ENCODE data around the gene ABHD16A. TPM values are rescaled to one million over a fixed set of nuclear protein-coding genes. Genes with fewer than 3 reads are reported as not detected.

The ABHD16A gene
- total and polyA plus RNA-seq, 2 of the 13 experiments (the other 11 are each of a cell fraction or from before 2014, with no cell fraction given) = 43.5 to 45.4 TPM

- no peak for TF ChIP-seq ZNF710 (CRISPR knock-in tag; IDR thresholded peaks at IDR 0.05; ENCODE audit: borderline replicate concordance)
- peak; percentile 42; the same call in 1 of the 2 replicates for TF ChIP-seq TFDP1 (CRISPR knock-in tag; IDR thresholded peaks at IDR 0.05; ENCODE audit: borderline replicate concordance)
- TF ChIP-seq TFAP4 (IDR thresholded peaks at IDR 0.05; ENCODE audit: borderline replicate concordance, low read depth) = peak; percentile 38; the same call in 1 of the 2 replicates
- no peak for TF ChIP-seq LCORL (IDR thresholded peaks at IDR 0.05)
- peak; percentile 71; the same call in 1 of the 2 replicates for TF ChIP-seq LCORL (CRISPR knock-in tag; IDR thresholded peaks at IDR 0.05)
- TF ChIP-seq YEATS4 (CRISPR knock-in tag; IDR thresholded peaks at IDR 0.05; ENCODE audit: borderline replicate concordance) = no peak; the same call in 1 of the 2 replicates
- TF ChIP-seq, protein P1, sequence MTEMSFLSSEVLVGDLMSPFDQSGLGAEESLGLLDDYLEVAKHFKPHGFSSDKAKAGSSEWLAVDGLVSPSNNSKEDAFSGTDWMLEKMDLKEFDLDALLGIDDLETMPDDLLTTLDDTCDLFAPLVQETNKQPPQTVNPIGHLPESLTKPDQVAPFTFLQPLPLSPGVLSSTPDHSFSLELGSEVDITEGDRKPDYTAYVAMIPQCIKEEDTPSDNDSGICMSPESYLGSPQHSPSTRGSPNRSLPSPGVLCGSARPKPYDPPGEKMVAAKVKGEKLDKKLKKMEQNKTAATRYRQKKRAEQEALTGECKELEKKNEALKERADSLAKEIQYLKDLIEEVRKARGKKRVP (CRISPR knock-in tag; IDR thresholded peaks at IDR 0.05) = peak in 1 of 2 experiments; percentile 71; a peak in 2 of 4 replicates
- no peak; the same call in 1 of the 2 replicates for TF ChIP-seq CBFB (CRISPR knock-in tag; IDR thresholded peaks at IDR 0.05)
- TF ChIP-seq NFE2 (CRISPR knock-in tag; IDR thresholded peaks at IDR 0.05) = no peak
- TF ChIP-seq POLR2AphosphoS2 (IDR thresholded peaks at IDR 0.05; ENCODE audit: low read depth, low read length) = peak; percentile 79; the same call in 1 of the 2 replicates
- peak; percentile 53 for TF ChIP-seq ZNF335 (CRISPR knock-in tag; IDR thresholded peaks at IDR 0.05)
- TF ChIP-seq NR2F6 (IDR thresholded peaks at IDR 0.05) = peak; percentile 79
- peak; percentile 87 for TF ChIP-seq NR2F6 (CRISPR knock-in tag; IDR thresholded peaks at IDR 0.05)
- TF ChIP-seq NFIC (IDR thresholded peaks at IDR 0.05; ENCODE audit: low read length) = no peak
- peak; percentile 64 for TF ChIP-seq TBL1XR1 (IDR thresholded peaks at IDR 0.05; ENCODE audit: borderline replicate concordance, low read length, partially characterized antibody)
- no peak for TF ChIP-seq TOE1 (CRISPR knock-in tag; IDR thresholded peaks at IDR 0.05)
- peak; percentile 49; the same call in 1 of the 2 replicates for TF ChIP-seq GABPB1 (CRISPR knock-in tag; IDR thresholded peaks at IDR 0.05)
- TF ChIP-seq, protein P2, sequence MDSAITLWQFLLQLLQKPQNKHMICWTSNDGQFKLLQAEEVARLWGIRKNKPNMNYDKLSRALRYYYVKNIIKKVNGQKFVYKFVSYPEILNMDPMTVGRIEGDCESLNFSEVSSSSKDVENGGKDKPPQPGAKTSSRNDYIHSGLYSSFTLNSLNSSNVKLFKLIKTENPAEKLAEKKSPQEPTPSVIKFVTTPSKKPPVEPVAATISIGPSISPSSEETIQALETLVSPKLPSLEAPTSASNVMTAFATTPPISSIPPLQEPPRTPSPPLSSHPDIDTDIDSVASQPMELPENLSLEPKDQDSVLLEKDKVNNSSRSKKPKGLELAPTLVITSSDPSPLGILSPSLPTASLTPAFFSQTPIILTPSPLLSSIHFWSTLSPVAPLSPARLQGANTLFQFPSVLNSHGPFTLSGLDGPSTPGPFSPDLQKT (CRISPR knock-in tag; IDR thresholded peaks at IDR 0.05; ENCODE audit: borderline replicate concordance) = no peak
- TF ChIP-seq ZNF510 (CRISPR knock-in tag; IDR thresholded peaks at IDR 0.05; ENCODE audit: low read depth) = no peak
- no peak for TF ChIP-seq ZSCAN30 (CRISPR knock-in tag; IDR thresholded peaks at IDR 0.05)
- TF ChIP-seq, protein P3, sequence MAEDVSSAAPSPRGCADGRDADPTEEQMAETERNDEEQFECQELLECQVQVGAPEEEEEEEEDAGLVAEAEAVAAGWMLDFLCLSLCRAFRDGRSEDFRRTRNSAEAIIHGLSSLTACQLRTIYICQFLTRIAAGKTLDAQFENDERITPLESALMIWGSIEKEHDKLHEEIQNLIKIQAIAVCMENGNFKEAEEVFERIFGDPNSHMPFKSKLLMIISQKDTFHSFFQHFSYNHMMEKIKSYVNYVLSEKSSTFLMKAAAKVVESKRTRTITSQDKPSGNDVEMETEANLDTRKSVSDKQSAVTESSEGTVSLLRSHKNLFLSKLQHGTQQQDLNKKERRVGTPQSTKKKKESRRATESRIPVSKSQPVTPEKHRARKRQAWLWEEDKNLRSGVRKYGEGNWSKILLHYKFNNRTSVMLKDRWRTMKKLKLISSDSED (CRISPR knock-in tag; IDR thresholded peaks at IDR 0.05) = no peak
- TF ChIP-seq MIXL1 (CRISPR knock-in tag; IDR thresholded peaks at IDR 0.05) = peak; percentile 86; the same call in 1 of the 2 replicates
- no peak for TF ChIP-seq SP140L (CRISPR knock-in tag; IDR thresholded peaks at IDR 0.05; ENCODE audit: borderline replicate concordance)
Measured at GRCh38 chr6:31737315-31737990, 34.3 kb upstream of the ABHD16A start (continued).
